Measurements from ENCODE around the gene SLC7A6.

The SLC7A6 gene

GRCh38 chr16:68348639-68349445 lies 84.5 kb downstream of the SLC7A6 start:
- DNase-seq: no peak

- no peak for DNase-seq
These were observed 85.6 kb downstream of the SLC7A6 start for GRCh38 chr16:68349838-68350410.

GRCh38 chr16:68350813-68351350 lies 86.6 kb downstream of the SLC7A6 start:
- DNase-seq: no peak

All from CD4-positive, alpha-beta T cell treated with Interleukin-1 beta for 1 hour (primary cell).